HepG2 (cell line): ENCODE data around the gene AGXT. TPM values are rescaled to one million over a fixed set of nuclear protein-coding genes. Genes with fewer than 3 reads are reported as not detected.
A peak's percentile ranks its signal among the peaks of the same experiment; 100 is the strongest.

Experiments
- CAMTA2 ChIP-seq: sonication (generic); formaldehyde crosslinking; IDR thresholded peaks from 2 replicates; pipeline ENCODE4 v1.4.0; 2020; ENCODE audit warnings: mild to moderate bottlenecking, missing genetic modification reagents, borderline replicate concordance
- CBX1 ChIP-seq: IDR thresholded peaks from one replicate; pipeline ENCODE4 v1.6.1; 2016; ENCODE audit warnings: antibody characterized with exemption, low read depth
- CREBL2 ChIP-seq: sonication (generic); formaldehyde crosslinking; IDR thresholded peaks from 2 replicates; pipeline ENCODE4 v1.8.1; 2023; ENCODE audit warnings: missing genetic modification reagents, mild to moderate bottlenecking, borderline replicate concordance
- DZIP1 ChIP-seq: sonication (generic); formaldehyde crosslinking; IDR thresholded peaks from 2 replicates; pipeline ENCODE4 v1.5.0; 2020; ENCODE audit warnings: mild to moderate bottlenecking, missing genetic modification reagents
- JDP2 ChIP-seq: sonication (generic); formaldehyde crosslinking; IDR thresholded peaks from 2 replicates; pipeline ENCODE4 v1.8.1; 2022; ENCODE audit warnings: missing genetic modification reagents, borderline replicate concordance
- KMT2A ChIP-seq: sonication (generic); formaldehyde crosslinking; IDR thresholded peaks from 2 replicates; pipeline ENCODE4 v1.4.0; 2020; ENCODE audit warnings: missing genetic modification reagents
- MEF2D ChIP-seq: sonication (generic); formaldehyde crosslinking; IDR thresholded peaks from 2 replicates; pipeline ENCODE4 v1.5.1; 2020; ENCODE audit warnings: mild to moderate bottlenecking, missing genetic modification reagents
- MIXL1 ChIP-seq: IDR thresholded peaks from 2 replicates; pipeline ENCODE4 v1.6.1; 2016
- NFE2 ChIP-seq: sonication (generic); formaldehyde crosslinking; IDR thresholded peaks from 2 replicates; pipeline ENCODE4 v1.4.0; 2020; ENCODE audit warnings: missing genetic modification reagents
- NR2C2 ChIP-seq: sonication (generic); formaldehyde crosslinking; IDR thresholded peaks from 2 replicates; pipeline ENCODE4 v1.4.0; 2020; ENCODE audit warnings: missing genetic modification reagents, mild to moderate bottlenecking, moderate library complexity, borderline replicate concordance
- NR2F1 ChIP-seq, 2 experiments: fragments of 450-650 bp in 1 of 2; formaldehyde crosslinking in 1 of 2; IDR thresholded peaks; 2 replicates each; pipeline versions ENCODE4 v1.5.0 to v1.6.1; 2016 to 2020; ENCODE audit warnings: mild to moderate bottlenecking in 1 of 2, missing compliant biosample characterization in 1 of 2, missing genetic modification reagents in 1 of 2, moderate library complexity in 1 of 2
- PAXIP1 ChIP-seq: sonication (generic); formaldehyde crosslinking; conservative IDR thresholded peaks from 2 replicates; pipeline ENCODE4 v1.4.0; 2020; ENCODE audit warnings: mild to moderate bottlenecking, missing genetic modification reagents, moderate library complexity
- STAT6 ChIP-seq: sonication (generic); formaldehyde crosslinking; IDR thresholded peaks from 2 replicates; pipeline ENCODE4 v1.4.0; 2020; ENCODE audit warnings: missing genetic modification reagents, mild to moderate bottlenecking, borderline replicate concordance
- ZMAT5 ChIP-seq: sonication (generic); formaldehyde crosslinking; IDR thresholded peaks from 2 replicates; pipeline ENCODE4 v1.5.0; 2020; ENCODE audit warnings: mild to moderate bottlenecking, low read depth, missing genetic modification reagents, borderline replicate concordance
- ZNF251 ChIP-seq: sonication (generic); formaldehyde crosslinking; IDR thresholded peaks from 2 replicates; pipeline ENCODE4 v1.9.0; 2021; ENCODE audit warnings: mild to moderate bottlenecking, missing genetic modification reagents
- ZNF275 ChIP-seq: sonication (generic); formaldehyde crosslinking; IDR thresholded peaks from 2 replicates; pipeline ENCODE4 v1.8.0; 2022; ENCODE audit warnings: missing genetic modification reagents, mild to moderate bottlenecking, inconsistent platforms, borderline replicate concordance
- polyA plus RNA-seq, 8 experiments: library from polyadenylated mRNA; depleted of rRNA in 3 of 8; stranded (reverse) in 7 of 8; unstranded in 1 of 8; fragments of >200 nt; fragmentation: Illumina TruSeq in 4 of 8; extraction: Trizol in 4 of 8; gene quantifications; 2 replicates each; pipeline versions ENCODE4 v1.2.1 to v1.2.3, GENCODE V29; 2011 to 2016; ENCODE audit warnings: low read depth in 4 of 8, missing spikeins in 1 of 8, mixed read lengths in 1 of 8; ENCODE audit not compliant: insufficient read depth in 1 of 8
- total RNA-seq, 5 experiments: library from RNA; depleted of rRNA; stranded (reverse); fragments of >200 nt; fragmentation: Illumina TruSeq; extraction: Trizol; gene quantifications; 2 replicates each; pipeline ENCODE4 v1.2.3, GENCODE V29; 2016; ENCODE audit warnings: low read depth in 1 of 5

AGXT gene
- total and polyA plus RNA-seq, 2 of the 13 experiments (the other 11 are each of a cell fraction or from before 2014, with no cell fraction given), result 41.9 to 96.1 TPM

- TF ChIP-seq PAXIP1 (CRISPR knock-in tag) (no peak), JDP2 (CRISPR knock-in tag) (no peak), KMT2A (CRISPR knock-in tag) (no peak), MIXL1 (CRISPR knock-in tag) (no peak), STAT6 (CRISPR knock-in tag) (0 out of 2 replicates have a peak, but pooled peaks have one; percentile 48), CAMTA2 (no peak), ZNF275 (CRISPR knock-in tag) (no peak), MEF2D (CRISPR knock-in tag) (0 out of 2 replicates have a peak, but pooled peaks have one; percentile 44), NR2C2 (CRISPR knock-in tag) (peak; percentile 93), CREBL2 (no peak), NFE2 (CRISPR knock-in tag) (no peak), DZIP1 (CRISPR knock-in tag) (no peak), CBX1 (no peak), NR2F1 (CRISPR knock-in tag; IDR thresholded peaks at IDR 0.05) (peak; percentile 70 to 85; a peak in 3 of 4 replicates), ZMAT5 (CRISPR knock-in tag) (no peak), ZNF251 (CRISPR knock-in tag) (no peak)
Observed at GRCh38 chr2:240851078-240851991, 17.3 kb upstream of the AGXT start (continued).
